Colonic mucosa (tissue), 4 donors: Measurements from ENCODE around the gene AGXT2. TPM values are rescaled to one million over a fixed set of nuclear protein-coding genes. Genes with fewer than 3 reads are reported as not detected.

Experiments used
- DNase-seq: peaks from one replicate; pipeline ENCODE4 v3.0.0-alpha.2; 2020
- H3K27ac ChIP-seq: fragments of 200-600 bp; one replicate; pipeline ENCODE4 v1.8.0; 2021
- H3K27me3 ChIP-seq: fragments of 200-600 bp; one replicate; pipeline ENCODE4 v1.8.0; 2021
- H3K36me3 ChIP-seq: fragments of 200-600 bp; one replicate; pipeline ENCODE4 v1.8.0; 2021
- H3K4me1 ChIP-seq: fragments of 200-600 bp; one replicate; pipeline ENCODE4 v1.8.0; 2021; ENCODE audit warnings: mild to moderate bottlenecking
- H3K4me3 ChIP-seq: fragments of 200-600 bp; one replicate; pipeline ENCODE4 v1.8.0; 2021
- H3K9ac ChIP-seq, 2 donors: one replicate each; pipeline ENCODE4 v1.7.0; 2013; ENCODE audit warnings: control low read depth in 2 of 2, low read depth in 2 of 2, low read length in 2 of 2
- H3K9me3 ChIP-seq: fragments of 200-600 bp; one replicate; pipeline ENCODE4 v1.8.0; 2021
- CTCF ChIP-seq: fragments of 200-600 bp; IDR thresholded peaks from one replicate; pipeline ENCODE4 v1.8.0; 2022; ENCODE audit warnings: antibody characterized with exemption, mild to moderate bottlenecking
- intact Hi-C: fragments of 100-400 bp; cut with DNase I; formaldehyde crosslinking; loops from one replicate; pipeline ENCODE4 v1.14.1; 2022
- total RNA-seq, 2 donors: library from RNA; stranded (reverse); fragmentation: NEBNext Ultra II Directional in 1 of 2; extraction: Animal tissue kit (Norgen Biotek cat#: 25700) in 1 of 2; gene quantifications; one replicate each; pipeline ENCODE4 v1.2.1, GENCODE V29; 2021
- donor health status: healthy.
- donor health status: DM: no; HTN: no; CAD: no.
- donor health status: DM: no; HTN: no; CAD: no.

AGXT2 gene
- total RNA-seq, 2 donors from 2014 or later: 0.16 TPM; not detected in 1

- no peaks in the 10 kb centered on the region for H3K27me3 ChIP-seq
- no peaks in the 10 kb centered on the region for H3K9me3 ChIP-seq
- H3K4me3 ChIP-seq: no peak overlapping the region
- no peaks in the 10 kb centered on the region for H3K4me1 ChIP-seq
- no peak for DNase-seq
- no peak overlapping the region for H3K9ac ChIP-seq
- no peaks in the 10 kb centered on the region for H3K36me3 ChIP-seq
- no peak overlapping the region for H3K27ac ChIP-seq
- intact Hi-C loops: no loop called here
- TF ChIP-seq CTCF: no peak
These were observed 31.3 kb downstream of the AGXT2 start for GRCh38 chr5:35016174-35017051.

DNA sequence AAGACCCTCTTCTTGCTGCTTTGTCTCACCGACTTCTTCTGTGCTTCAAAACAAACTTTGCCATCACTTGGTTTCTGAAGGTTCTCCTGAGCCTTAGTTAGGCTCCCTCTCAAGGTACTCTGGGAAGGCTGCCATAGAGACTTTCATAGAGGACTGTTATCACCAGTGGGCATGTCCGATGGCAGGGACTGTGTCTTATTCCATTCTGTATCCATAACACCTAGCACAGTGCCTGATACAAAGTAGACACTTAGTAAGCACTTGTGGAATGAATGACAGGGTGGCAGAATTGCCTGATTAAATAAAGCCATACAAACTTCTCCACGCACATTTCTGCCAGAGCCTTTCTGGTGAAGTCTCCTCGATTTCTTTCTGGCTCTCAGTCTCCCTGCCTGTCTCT is 32.7 kb downstream of the AGXT2 start:
- H3K27ac ChIP-seq: no peak overlapping the region
- H3K27me3 ChIP-seq: no peaks in the 10 kb centered on the region
- H3K4me1 ChIP-seq: no peaks in the 10 kb centered on the region
- intact Hi-C loops: no loop called here
- TF ChIP-seq CTCF: no peak
- H3K4me3 ChIP-seq: no peak overlapping the region
- H3K9me3 ChIP-seq: no peaks in the 10 kb centered on the region
- no peak for DNase-seq
- H3K9ac ChIP-seq: no peak overlapping the region
- no peaks in the 10 kb centered on the region for H3K36me3 ChIP-seq

DNA sequence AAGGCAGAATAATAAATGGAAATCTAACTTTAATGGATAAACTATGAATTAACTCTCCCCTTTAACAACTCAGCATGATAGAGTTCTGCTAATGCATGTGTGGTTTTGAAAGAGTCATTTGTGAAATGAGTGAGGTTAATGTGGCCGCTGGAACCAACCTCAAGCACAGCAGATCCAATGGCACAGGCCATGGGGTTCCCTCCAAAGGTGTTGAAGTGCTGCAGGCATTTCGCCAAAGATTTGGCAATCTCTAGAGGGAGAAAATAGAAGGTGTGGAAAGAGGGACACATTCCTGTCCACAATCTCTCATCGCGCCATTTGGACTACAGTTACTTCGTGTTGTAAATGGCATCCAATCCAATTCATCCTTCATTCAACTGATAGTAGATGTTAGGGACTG is 35.0 kb downstream of the AGXT2 start:
- H3K27me3 ChIP-seq: no peaks in the 10 kb centered on the region
- H3K36me3 ChIP-seq: no peaks in the 10 kb centered on the region
- DNase-seq: no peak
- no peak overlapping the region for H3K9ac ChIP-seq
- intact Hi-C loops: no loop called here
- H3K27ac ChIP-seq: no peak overlapping the region
- no peak for TF ChIP-seq CTCF
- no peaks in the 10 kb centered on the region for H3K4me1 ChIP-seq
- H3K9me3 ChIP-seq: no peaks in the 10 kb centered on the region
- no peak overlapping the region for H3K4me3 ChIP-seq

GRCh38 chr5:35012365-35012764 is 35.4 kb downstream of the AGXT2 start:
- H3K27me3 ChIP-seq: no peaks in the 10 kb centered on the region
- H3K4me3 ChIP-seq: no peak overlapping the region
- H3K4me1 ChIP-seq: no peaks in the 10 kb centered on the region
- no peak overlapping the region for H3K9ac ChIP-seq
- no peak for DNase-seq
- no peak for TF ChIP-seq CTCF
- no peaks in the 10 kb centered on the region for H3K9me3 ChIP-seq
- intact Hi-C loops: no loop called here
- no peak overlapping the region for H3K27ac ChIP-seq
- no peaks in the 10 kb centered on the region for H3K36me3 ChIP-seq

GRCh38 chr5:35010676-35011075 is 37.1 kb downstream of the AGXT2 start:
- Histone ChIP-seq H3K36me3 (no peaks in the 10 kb centered on the region), H3K4me1 (no peaks in the 10 kb centered on the region), H3K9ac (no peak overlapping the region), H3K4me3 (no peak overlapping the region), H3K9me3 (no peaks in the 10 kb centered on the region), H3K27me3 (no peaks in the 10 kb centered on the region), H3K27ac (no peak overlapping the region)
- TF ChIP-seq CTCF: no peak
- DNase-seq: no peak
- intact Hi-C loops: no loop called here
